ENCODE measurements around the gene TPCN1.
"Not testable (repeated sequence)": the region's sequence is repeated elsewhere in the genome, so short reads cannot be mapped to it uniquely, and the experiment has no call there.

TPCN1 gene

DNA sequence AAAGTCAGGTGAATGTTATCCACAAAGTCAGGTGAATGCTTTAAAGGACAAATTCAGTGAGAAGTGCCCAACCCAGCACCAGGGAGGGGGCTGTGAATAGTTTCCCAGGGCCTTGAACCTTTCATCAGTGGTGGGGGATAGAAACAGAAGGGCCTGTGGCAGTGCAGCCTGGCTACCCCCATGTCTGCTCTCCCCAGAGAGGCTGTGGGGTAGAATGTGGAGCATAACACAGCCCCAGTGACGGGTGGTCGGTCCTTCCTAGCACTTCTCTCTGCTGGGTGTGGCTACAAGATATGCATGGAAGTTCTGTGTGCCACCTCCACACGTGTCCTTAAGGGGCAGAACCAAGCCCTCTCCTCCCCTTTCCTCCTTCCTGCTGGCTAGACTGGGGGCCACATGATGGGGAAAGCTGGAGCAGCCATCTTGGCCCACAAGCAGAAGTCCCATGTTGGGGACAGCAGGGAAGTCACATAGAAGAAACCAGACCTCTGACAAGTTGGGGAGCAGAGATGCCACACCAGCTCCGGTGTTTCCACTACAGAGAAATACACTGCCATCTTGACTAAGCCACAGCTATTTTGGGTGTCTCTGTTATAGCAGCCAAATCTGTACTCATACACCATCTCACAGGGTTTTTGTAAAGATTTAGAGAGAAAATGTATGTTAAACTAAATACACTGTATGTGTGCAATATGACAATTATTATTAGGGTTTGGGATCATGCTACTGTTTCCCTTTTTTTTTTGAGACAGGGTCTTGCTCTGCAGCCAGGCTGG lies 18.8 kb upstream of the TPCN1 start:
- H3K4me1 ChIP-seq (ENCODE audit: insufficient read depth, low read length): no peaks in the 10 kb centered on the region
- H3K9me3 ChIP-seq (ENCODE audit: control insufficient read depth, insufficient read depth, low read length): no peaks in the 10 kb centered on the region; the same call in 1 of the 2 replicates
- H3K36me3 ChIP-seq (ENCODE audit: insufficient read depth, low read length): no peaks in the 10 kb centered on the region
- no peak overlapping the region for H3K9ac ChIP-seq (ENCODE audit: low read depth, low read length)

GRCh38 chr12:113203852-113204760 lies 17.2 kb upstream of the TPCN1 start:
- H3K4me1 ChIP-seq (ENCODE audit: insufficient read depth, low read length): 0 out of 2 replicates have a peak, but pooled peaks cover 5% of the 10 kb centered on the region
- H3K9ac ChIP-seq (ENCODE audit: low read depth, low read length): no peak overlapping the region
- H3K36me3 ChIP-seq (ENCODE audit: insufficient read depth, low read length): no peaks in the 10 kb centered on the region
- no peaks in the 10 kb centered on the region; the same call in 1 of the 2 replicates for H3K9me3 ChIP-seq (ENCODE audit: control insufficient read depth, insufficient read depth, low read length)

DNA sequence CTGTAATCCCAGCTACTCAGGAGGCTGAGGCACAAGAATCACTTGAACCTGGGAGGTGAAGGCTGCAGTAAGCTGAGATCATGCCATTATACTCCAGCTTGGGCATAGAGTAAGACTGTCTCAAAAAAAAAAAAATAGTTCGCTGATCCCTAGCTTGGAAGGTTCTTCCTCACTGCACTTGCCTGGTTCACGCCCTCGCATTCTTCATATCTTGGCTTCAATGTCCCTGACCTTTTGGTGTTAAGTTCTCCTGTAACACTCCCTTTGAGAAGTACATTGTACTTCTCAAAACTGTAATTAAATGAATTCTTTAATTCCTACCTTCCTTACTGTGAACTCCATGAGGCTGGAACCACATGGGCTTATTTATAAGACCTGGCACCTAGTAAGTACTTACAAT lies 16.5 kb upstream of the TPCN1 start:
- H3K36me3 ChIP-seq (ENCODE audit: insufficient read depth, low read length): no peaks in the 10 kb centered on the region
- H3K4me1 ChIP-seq (ENCODE audit: insufficient read depth, low read length): 0 out of 2 replicates have a peak, but pooled peaks cover 5% of the 10 kb centered on the region
- H3K9ac ChIP-seq (ENCODE audit: low read depth, low read length): no peak overlapping the region

DNA sequence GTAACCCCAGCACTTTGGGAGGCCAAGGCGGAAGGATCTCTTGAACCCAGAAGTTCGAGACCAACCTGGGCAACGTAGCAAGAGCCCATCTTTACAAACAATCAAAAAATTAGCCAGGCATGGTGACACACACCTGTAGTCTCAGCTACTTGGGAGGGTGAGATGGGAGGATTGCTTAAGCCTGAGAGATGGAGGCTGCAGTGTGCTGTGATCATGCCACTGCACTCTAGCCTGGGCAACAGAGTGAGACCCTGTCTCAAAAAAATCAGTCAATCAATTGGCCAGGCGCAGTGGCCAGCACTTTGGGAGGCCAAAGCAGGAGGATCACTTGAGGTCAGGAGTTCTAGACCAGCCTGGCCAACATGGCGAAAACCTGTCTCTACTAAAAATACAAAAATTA lies 14.5 kb upstream of the TPCN1 start:
- H3K4me1 ChIP-seq (ENCODE audit: insufficient read depth, low read length); H3K9ac ChIP-seq (ENCODE audit: low read depth, low read length); H3K9me3 ChIP-seq (ENCODE audit: control insufficient read depth, insufficient read depth, low read length); H3K36me3 ChIP-seq (ENCODE audit: insufficient read depth, low read length): not testable (repeated sequence)

More for the DNA sequence above, 16.5 kb upstream of the TPCN1 start:
- no peaks in the 10 kb centered on the region; the same call in 1 of the 2 replicates for H3K9me3 ChIP-seq (ENCODE audit: control insufficient read depth, insufficient read depth, low read length)

DNA sequence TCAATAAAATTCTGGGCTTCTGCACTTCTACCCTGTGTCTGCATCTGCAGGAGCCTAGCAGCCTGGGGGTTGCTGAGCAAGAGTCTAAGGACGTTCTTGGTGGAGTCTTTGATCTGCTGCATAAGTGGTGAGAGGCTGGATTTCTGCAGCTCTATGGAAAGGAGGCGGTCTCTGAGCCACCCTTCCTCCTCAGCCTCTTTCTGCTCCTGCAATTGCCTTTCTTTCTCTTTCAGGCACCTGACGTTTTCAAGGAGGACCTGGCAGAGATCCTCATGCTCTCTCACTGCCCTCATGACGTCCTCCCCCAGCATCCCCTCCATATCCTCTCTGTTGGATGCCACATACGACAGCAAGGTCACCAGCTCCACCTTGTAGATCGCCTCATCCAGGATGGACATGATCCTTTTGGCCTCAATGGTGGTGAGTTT lies 13.6 kb upstream of the TPCN1 start:
- Histone ChIP-seq H3K9me3 (ENCODE audit: control insufficient read depth, insufficient read depth, low read length) (no peaks in the 10 kb centered on the region; the same call in 1 of the 2 replicates), H3K4me1 (ENCODE audit: insufficient read depth, low read length) (0 out of 2 replicates have a peak, but pooled peaks cover 5% of the 10 kb centered on the region), H3K9ac (ENCODE audit: low read depth, low read length) (no peak overlapping the region), H3K36me3 (ENCODE audit: insufficient read depth, low read length) (no peaks in the 10 kb centered on the region)

DNA sequence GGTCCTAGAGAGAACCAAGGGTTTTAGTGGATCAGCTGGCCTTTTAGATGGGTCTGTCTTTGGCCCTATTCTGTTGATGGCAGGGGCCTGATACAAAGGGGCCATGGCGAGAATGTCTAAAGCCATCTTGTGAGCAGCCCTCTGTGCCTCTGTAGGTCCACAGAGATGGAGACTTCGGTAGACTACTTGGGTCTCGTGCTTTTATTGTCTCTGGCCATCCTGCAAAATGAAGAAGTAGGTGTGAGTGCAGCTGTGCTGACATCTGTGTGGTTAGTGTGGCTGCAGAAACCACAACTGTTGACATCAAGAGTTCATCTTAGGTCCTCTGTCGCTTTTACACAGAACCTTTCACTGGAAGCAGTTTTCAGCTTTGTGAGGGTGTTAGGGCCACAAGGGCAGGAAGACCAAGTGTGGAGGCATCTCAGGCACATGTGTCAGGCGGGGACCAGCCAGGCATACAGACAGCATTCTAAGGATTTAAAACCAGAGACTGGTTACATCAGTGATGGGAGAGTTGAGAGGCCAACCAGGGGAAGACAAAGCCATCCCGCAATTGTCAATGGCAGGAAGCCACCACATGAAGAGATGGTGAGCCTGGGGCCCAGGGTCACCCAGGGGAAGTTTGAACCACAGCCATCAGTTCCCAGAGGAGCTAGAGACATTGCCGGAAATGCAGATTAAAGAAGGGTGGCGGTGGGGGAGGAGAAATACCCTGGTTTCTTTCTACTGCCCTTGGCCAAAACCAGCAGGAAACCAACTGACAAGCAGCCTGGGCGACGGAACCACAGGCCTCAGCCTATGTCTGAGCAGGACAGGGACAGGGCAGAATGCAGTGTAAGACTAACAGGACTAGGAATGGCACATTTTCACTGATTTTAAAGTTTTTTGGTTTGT lies 13.0 kb upstream of the TPCN1 start:
- Histone ChIP-seq H3K9me3 (ENCODE audit: control insufficient read depth, insufficient read depth, low read length) (no peaks in the 10 kb centered on the region; the same call in 1 of the 2 replicates), H3K9ac (ENCODE audit: low read depth, low read length) (no peak overlapping the region), H3K4me1 (ENCODE audit: insufficient read depth, low read length) (0 out of 2 replicates have a peak, but pooled peaks cover 5% of the 10 kb centered on the region), H3K36me3 (ENCODE audit: insufficient read depth, low read length) (no peaks in the 10 kb centered on the region)

DNA sequence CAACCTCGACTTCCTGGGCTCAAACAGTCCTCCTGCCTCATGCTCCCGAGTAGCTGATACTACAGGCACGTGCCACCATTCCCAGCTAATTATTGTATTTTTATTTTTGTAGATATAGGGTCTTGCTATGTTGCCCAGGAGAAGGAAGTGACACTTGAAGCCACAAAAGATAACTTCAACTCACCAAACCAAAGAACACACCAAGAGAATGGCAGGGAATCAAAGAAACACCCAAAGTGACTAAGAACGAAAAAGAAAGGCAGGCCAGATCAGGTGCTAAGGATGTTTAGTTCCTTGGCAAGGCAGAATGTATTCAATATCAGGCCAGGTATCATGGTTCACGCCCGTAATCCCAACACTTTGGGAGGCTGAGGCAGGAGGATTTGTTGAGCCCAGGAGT lies 10.1 kb upstream of the TPCN1 start:
- H3K4me1 ChIP-seq (ENCODE audit: insufficient read depth, low read length): 0 out of 2 replicates have a peak, but pooled peaks cover 5% of the 10 kb centered on the region

DNA sequence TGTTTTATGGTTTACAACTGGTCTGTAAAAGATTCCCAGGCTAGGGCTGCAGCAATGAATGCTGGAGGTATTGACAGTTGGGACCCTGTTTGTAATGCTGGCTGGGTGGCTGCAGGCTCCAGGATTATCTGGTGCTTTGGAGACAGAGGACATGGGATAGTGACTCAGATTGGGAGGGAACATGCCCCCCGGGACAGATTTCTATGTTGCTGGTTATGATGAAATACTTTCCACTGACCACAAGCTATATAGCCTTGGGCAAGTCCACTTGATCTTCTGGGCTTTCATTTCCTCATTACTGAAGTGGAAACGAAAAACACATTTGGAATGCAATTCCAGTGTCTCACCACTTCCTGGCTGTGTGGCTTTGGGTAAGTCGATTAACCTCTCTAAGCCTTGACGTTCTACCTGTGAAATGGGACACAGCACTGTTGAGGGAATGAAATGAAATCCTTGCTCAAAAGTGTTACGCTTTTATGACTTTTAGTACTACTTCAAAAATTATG lies 6.3 kb upstream of the TPCN1 start:
- Histone ChIP-seq H3K9me3 (ENCODE audit: control insufficient read depth, insufficient read depth, low read length) (no peaks in the 10 kb centered on the region), H3K9ac (ENCODE audit: low read depth, low read length) (no peak overlapping the region), H3K36me3 (ENCODE audit: insufficient read depth, low read length) (no peaks in the 10 kb centered on the region), H3K4me1 (ENCODE audit: insufficient read depth, low read length) (no peaks in the 10 kb centered on the region)

More for the DNA sequence above, 10.1 kb upstream of the TPCN1 start:
- Histone ChIP-seq H3K9me3 (ENCODE audit: control insufficient read depth, insufficient read depth, low read length) (no peaks in the 10 kb centered on the region; the same call in 1 of the 2 replicates), H3K36me3 (ENCODE audit: insufficient read depth, low read length) (no peaks in the 10 kb centered on the region), H3K9ac (ENCODE audit: low read depth, low read length) (no peak overlapping the region)

DNA sequence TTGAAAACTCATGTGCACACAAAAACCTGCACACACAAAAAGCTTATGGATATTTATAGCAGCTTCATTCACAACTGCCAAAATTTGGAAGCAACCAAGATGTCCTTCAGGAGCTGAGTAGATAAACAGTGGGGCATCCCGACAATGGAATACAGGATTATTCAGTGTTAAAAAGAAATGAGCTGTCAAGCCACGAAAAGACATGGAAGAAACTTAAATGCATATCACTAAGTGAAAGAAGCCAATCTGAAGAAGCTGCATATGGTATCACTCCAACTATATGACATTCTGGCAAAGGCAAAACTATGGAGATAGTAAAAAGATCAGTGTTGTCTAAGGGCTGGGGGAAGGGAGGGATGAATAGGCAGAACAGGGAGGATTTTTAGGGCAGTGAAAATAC lies 5.2 kb upstream of the TPCN1 start:
- Histone ChIP-seq H3K9ac (ENCODE audit: low read depth, low read length) (no peak overlapping the region), H3K4me1 (ENCODE audit: insufficient read depth, low read length) (no peaks in the 10 kb centered on the region), H3K9me3 (ENCODE audit: control insufficient read depth, insufficient read depth, low read length) (no peaks in the 10 kb centered on the region), H3K36me3 (ENCODE audit: insufficient read depth, low read length) (no peaks in the 10 kb centered on the region)

DNA sequence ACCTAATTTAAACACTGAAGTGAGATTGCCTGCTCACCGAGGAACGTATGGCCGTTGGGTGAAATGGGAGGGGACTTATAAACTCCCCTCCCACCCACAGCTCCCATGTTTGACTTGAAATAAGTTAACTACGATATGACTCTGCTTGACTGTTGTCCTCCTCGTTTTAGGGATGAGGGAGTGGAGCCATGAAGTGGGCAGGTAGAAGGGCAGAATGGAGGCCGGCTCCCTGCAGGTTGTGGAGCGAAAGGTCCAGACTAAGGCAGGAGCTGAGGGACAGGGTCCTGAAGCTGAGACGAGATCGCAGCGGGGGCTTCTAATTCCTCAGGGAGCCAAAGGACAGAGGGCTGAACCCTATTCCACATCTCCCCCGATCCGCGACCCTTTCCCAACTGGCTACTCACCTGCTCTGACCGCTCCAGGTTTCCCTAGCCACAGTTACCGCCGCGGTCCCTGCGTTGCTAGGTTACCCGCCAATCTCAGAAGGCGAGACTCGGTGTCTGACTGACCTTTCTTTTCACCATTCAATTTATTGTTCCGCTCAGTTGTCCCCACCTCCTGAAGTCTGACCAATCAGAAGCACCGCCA lies 577 bp upstream of the TPCN1 start:
- Histone ChIP-seq H3K9me3 (ENCODE audit: control insufficient read depth, insufficient read depth, low read length) (no peaks in the 10 kb centered on the region), H3K9ac (ENCODE audit: low read depth, low read length) (peak overlapping the region; percentile 60; the same call in 1 of the 2 replicates), H3K36me3 (ENCODE audit: insufficient read depth, low read length) (no peaks in the 10 kb centered on the region), H3K4me1 (ENCODE audit: insufficient read depth, low read length) (peaks cover 12% of the 10 kb centered on the region)

DNA sequence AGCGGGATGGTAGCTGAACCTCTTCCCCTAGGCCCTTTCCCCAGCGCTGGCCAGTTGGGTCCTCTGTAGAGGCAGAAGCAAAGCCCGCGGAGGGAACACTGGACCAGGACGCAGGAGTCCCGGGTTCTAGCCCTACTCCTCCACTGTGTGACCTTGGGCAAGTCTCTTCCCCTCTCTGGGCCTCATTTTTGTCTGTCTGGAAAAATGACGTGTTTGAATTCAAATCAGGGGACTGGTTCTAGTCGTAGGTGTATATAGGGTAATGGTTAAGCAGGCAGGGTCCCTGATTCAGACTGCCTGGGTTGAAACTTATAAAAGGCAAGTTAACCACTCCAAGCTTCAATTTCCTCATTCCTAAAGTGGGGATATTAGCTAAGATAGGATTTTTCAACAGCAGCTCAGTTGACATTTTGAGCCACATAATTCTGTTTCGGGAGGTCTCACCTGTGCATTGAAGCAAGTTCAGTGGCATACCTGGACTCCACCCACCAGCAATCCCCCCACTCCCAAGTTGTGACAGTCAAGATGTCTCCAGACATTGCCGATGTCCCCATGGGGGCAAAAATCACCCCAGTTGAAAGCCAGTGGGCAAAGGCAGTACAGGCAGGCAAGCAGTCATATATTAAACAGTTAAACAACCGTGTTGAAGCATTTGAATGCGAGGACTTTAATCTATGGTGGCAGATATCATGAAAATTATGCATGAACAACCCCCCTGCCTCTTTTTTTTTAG lies 899 bp downstream of the TPCN1 start:
- Histone ChIP-seq H3K4me1 (ENCODE audit: insufficient read depth, low read length) (peaks cover 12% of the 10 kb centered on the region), H3K36me3 (ENCODE audit: insufficient read depth, low read length) (no peaks in the 10 kb centered on the region), H3K9ac (ENCODE audit: low read depth, low read length) (peak overlapping the region; percentile 84)

DNA sequence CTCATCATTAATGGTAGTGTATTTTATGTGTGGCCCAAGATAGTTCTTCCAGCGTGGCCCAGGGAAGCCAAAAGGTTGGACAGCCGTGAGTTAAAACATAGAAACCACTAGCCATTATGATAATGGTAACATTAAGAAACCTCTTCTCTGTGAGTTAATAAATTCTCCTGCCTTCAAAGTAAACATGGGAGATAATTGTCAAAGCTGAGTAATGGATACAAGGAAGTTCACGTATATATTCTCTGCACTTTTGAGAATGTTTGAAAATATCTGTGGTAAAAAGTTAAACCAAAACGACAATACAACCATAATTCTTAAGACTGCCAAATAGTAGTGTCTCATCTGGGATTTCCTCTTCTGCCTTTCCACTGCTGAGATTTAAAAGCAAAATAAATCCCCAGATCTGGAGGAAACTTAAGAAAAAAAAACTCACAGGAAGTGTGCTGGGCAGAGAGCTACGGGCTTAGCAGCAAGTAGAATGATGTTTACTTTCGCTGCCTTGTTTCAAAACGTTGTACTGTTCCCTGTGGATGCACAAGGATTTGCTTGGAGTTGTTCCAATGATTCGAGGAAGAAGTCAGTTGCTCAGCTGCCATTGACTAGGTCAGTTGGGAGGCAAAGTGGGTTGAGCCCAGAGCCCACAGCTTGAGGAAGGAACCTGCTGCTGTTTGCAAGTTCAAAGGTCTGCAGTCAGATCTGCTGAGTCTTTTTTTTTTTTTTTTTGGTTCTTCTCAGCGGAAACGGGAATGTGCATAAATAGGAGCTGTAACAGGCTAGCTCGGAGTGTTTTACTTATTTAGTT lies 1.7 kb downstream of the TPCN1 start:
- no peaks in the 10 kb centered on the region for H3K36me3 ChIP-seq (ENCODE audit: insufficient read depth, low read length)
- H3K4me1 ChIP-seq (ENCODE audit: insufficient read depth, low read length): peaks cover 12% of the 10 kb centered on the region
- H3K9ac ChIP-seq (ENCODE audit: low read depth, low read length): peak overlapping the region; percentile 3; the same call in 1 of the 2 replicates
- H3K9me3 ChIP-seq (ENCODE audit: control insufficient read depth, insufficient read depth, low read length): no peaks in the 10 kb centered on the region

More for the DNA sequence above, 899 bp downstream of the TPCN1 start:
- no peaks in the 10 kb centered on the region for H3K9me3 ChIP-seq (ENCODE audit: control insufficient read depth, insufficient read depth, low read length)

Measured in ES-I3 (cell line).